Stimulated activated CD4-positive, alpha-beta T cell treated with anti-CD3 and anti-CD28 coated beads, Interleukin-4, amount 100 ng/mL, for 1 hour (primary cell): ENCODE results near the gene RRP12.

ENCODE experiments used
- DNase-seq: peaks from one replicate; pipeline ENCODE4 v3.0.0-alpha.2; 2020

Gene RRP12

GRCh38 chr10:97307866-97308780 lies 93.0 kb downstream of the RRP12 start:
- DNase-seq: no peak

- no peak for DNase-seq
These were observed 93.7 kb downstream of the RRP12 start for GRCh38 chr10:97307441-97307840.
